ENCODE measurements around the gene HADH. TPM values are rescaled to one million over a fixed set of nuclear protein-coding genes. Genes with fewer than 3 reads are reported as not detected.

HADH gene
- polyA plus RNA-seq, 1 of the 3 experiments (the other 2 are of a cell fraction) = 19.4 TPM

- POLR2A ChIA-PET = no interaction called here
These were observed 63.0 kb downstream of the HADH start for GRCh38 chr4:108052558-108053120.

GRCh38 chr4:108053251-108053711 is 63.6 kb downstream of the HADH start:
- no peaks in the 10 kb centered on the region for H3K9me3 ChIP-seq
- no peak overlapping the region for H3K27ac ChIP-seq (ENCODE audit: low read depth in 2 of 2, low read length in 1 of 2)
- H3K9ac ChIP-seq = no peak overlapping the region
- H3K79me2 ChIP-seq (ENCODE audit: insufficient read depth) = no peaks in the 10 kb centered on the region
- TF ChIP-seq RFX5 (IDR thresholded peaks at IDR 0.05; ENCODE audit: low read length) = no peak
- TF ChIP-seq EP300 (IDR thresholded peaks at IDR 0.05; ENCODE audit: borderline replicate concordance in 1 of 2, low read depth in 1 of 2, low read length in 1 of 2) = no peak
- no peak for TF ChIP-seq MEF2A (IDR thresholded peaks at IDR 0.05; ENCODE audit: borderline replicate concordance, low read depth)
- no peak for TF ChIP-seq TCF12 (IDR thresholded peaks at IDR 0.05)
- no peak for TF ChIP-seq NRF1 (IDR thresholded peaks at IDR 0.05; ENCODE audit: low read depth, low read length)
- TF ChIP-seq USF2 (IDR thresholded peaks at IDR 0.05; ENCODE audit: borderline replicate concordance, low read depth, low read length) = no peak
- TF ChIP-seq FOXJ3 (CRISPR knock-in tag; IDR thresholded peaks at IDR 0.05) = no peak
- no peak for TF ChIP-seq PBX3 (IDR thresholded peaks at IDR 0.05)
- no peak for TF ChIP-seq IRF3 (IDR thresholded peaks at IDR 0.05; ENCODE audit: low read depth, low read length)
- no peak for TF ChIP-seq POLR2AphosphoS5 (IDR thresholded peaks at IDR 0.05; ENCODE audit: low read depth, low read length)
- no peak for TF ChIP-seq MXI1 (IDR thresholded peaks at IDR 0.05; ENCODE audit: low read depth, low read length)
- no peak for TF ChIP-seq YY1 (IDR thresholded peaks at IDR 0.05; ENCODE audit: low read depth)
- no peak for TF ChIP-seq NFIC (IDR thresholded peaks at IDR 0.05; ENCODE audit: borderline replicate concordance)
- no peaks in the 10 kb centered on the region for H3F3A ChIP-seq (replicated peaks; ENCODE audit: insufficient read depth)
- ChIA-PET POLR2A (no interaction called here), CTCF (interaction anchor here (1.1 to 2.2 kb wide), 2 partner anchors 9 to 23 kb away, joined by 3 to 5 read pairs; no protein-coding TSS in a partner anchor)
- H3K4me1 ChIP-seq (ENCODE audit: control insufficient read depth in 1 of 2, insufficient read depth in 2 of 2, low read depth in 1 of 2, low read length in 1 of 2) = no peaks in the 10 kb centered on the region; a peak in 1 of 4 replicates
- no peaks in the 10 kb centered on the region for H3K9me2 ChIP-seq
- H3K36me3 ChIP-seq (replicated peaks in 1 of 2; ENCODE audit: control insufficient read depth in 1 of 2, insufficient read depth in 2 of 2, low read length in 1 of 2) = no peaks in the 10 kb centered on the region
- no peak overlapping the region for H3K4me2 ChIP-seq
- H2AFZ ChIP-seq (ENCODE audit: low read depth) = no peak overlapping the region
- H3K27me3 ChIP-seq (ENCODE audit: insufficient read depth) = peaks cover 62% of the 10 kb centered on the region
- H3K4me3 ChIP-seq (ENCODE audit: low read depth in 2 of 2, low read length in 1 of 2) = no peak overlapping the region
- no peaks in the 10 kb centered on the region for H4K20me1 ChIP-seq (ENCODE audit: insufficient read depth)
- no CpG with 5 or more reads among the region's 1 CpG for WGBS (ENCODE audit: low lambda C conversion rate)
- DNase-seq = no peak

More at GRCh38 chr4:108052558-108053120, 63.0 kb downstream of the HADH start:
- no peaks in the 10 kb centered on the region for H3F3A ChIP-seq (replicated peaks; ENCODE audit: insufficient read depth)
- H3K9me3 ChIP-seq = no peaks in the 10 kb centered on the region
- H3K4me1 ChIP-seq (ENCODE audit: control insufficient read depth in 1 of 2, insufficient read depth in 2 of 2, low read depth in 1 of 2, low read length in 1 of 2) = no peaks in the 10 kb centered on the region; a peak in 1 of 4 replicates
- 19% methylated on average over 2 of the region's 2 CpGs for WGBS (ENCODE audit: low lambda C conversion rate)
- no peak for DNase-seq
- H3K9me2 ChIP-seq = no peaks in the 10 kb centered on the region
- CTCF ChIA-PET = interaction anchor here (1.0 to 2.2 kb wide), 3 partner anchors 10 to 34 kb away, joined by 3 to 5 read pairs (median 3); no protein-coding TSS in a partner anchor
- H3K27me3 ChIP-seq (ENCODE audit: insufficient read depth) = peaks cover 59% of the 10 kb centered on the region
- H2AFZ ChIP-seq (ENCODE audit: low read depth) = no peak overlapping the region
- H3K9ac ChIP-seq = no peak overlapping the region
- no peak overlapping the region for H3K27ac ChIP-seq (ENCODE audit: low read depth in 2 of 2, low read length in 1 of 2)
- no peaks in the 10 kb centered on the region for H3K79me2 ChIP-seq (ENCODE audit: insufficient read depth)
- TF ChIP-seq RCOR1 (IDR thresholded peaks at IDR 0.05; ENCODE audit: low read length) = no peak
- H3K4me2 ChIP-seq = no peak overlapping the region
- no peaks in the 10 kb centered on the region for H4K20me1 ChIP-seq (ENCODE audit: insufficient read depth)
- no peaks in the 10 kb centered on the region for H3K36me3 ChIP-seq (replicated peaks in 1 of 2; ENCODE audit: control insufficient read depth in 1 of 2, insufficient read depth in 2 of 2, low read length in 1 of 2)
- no peak overlapping the region for H3K4me3 ChIP-seq (ENCODE audit: low read depth in 2 of 2, low read length in 1 of 2)

Data from SK-N-SH (cell line).